Caco-2 (cell line): ENCODE data around the gene KRT20. TPM values are rescaled to one million over a fixed set of nuclear protein-coding genes. Genes with fewer than 3 reads are reported as not detected.

Experiments used
- BruUV-seq: library from RNA; stranded (reverse); fragments of 400-500 nt; replicated peaks from 2 replicates; lab custom pipeline; 2021; lab: Mats Ljungman, UMichigan
- CTCF ChIA-PET: fragments of 300-600 bp; sonication (Branson Sonifier 250); formaldehyde crosslinking; loops from one replicate; lab custom pipeline; 2022; ENCODE audit warnings: antibody characterized with exemption; lab: Charles Lee
- POLR2A ChIA-PET: fragments of 300-600 bp; sonication (Branson Sonifier 250); formaldehyde crosslinking; loops from one replicate; lab custom pipeline; 2022; ENCODE audit warnings: antibody characterized with exemption; lab: Charles Lee
- DNase-seq, 2 experiments: peaks; one replicate each; pipeline versions ENCODE4 v3.0.0 to v3.0.0-alpha.2; 2020 to 2022
- H3K27me3 ChIP-seq: replicated peaks from 2 replicates; pipeline ENCODE4 v1.6.0; 2011; ENCODE audit warnings: low read length; ENCODE audit not compliant: control insufficient read depth, insufficient read depth
- H3K36me3 ChIP-seq: 2 replicates; pipeline ENCODE4 v1.5.1; 2011; ENCODE audit warnings: low read length; ENCODE audit not compliant: control insufficient read depth, insufficient read depth
- H3K4me1 ChIP-seq: fragments of 250-450 bp; sonication (Bioruptor Pico); 2 replicates; pipeline ENCODE4 v1.5.1; 2020; ENCODE audit warnings: mild to moderate bottlenecking
- H3K4me3 ChIP-seq: 2 replicates; pipeline ENCODE4 v1.5.1; 2011; ENCODE audit warnings: low read depth, mild to moderate bottlenecking, control low read depth, low read length
- H3K9me3 ChIP-seq: fragments of 250-450 bp; sonication (Bioruptor Pico); 2 replicates; pipeline ENCODE4 v1.5.1; 2020; ENCODE audit warnings: mild to moderate bottlenecking, moderate library complexity
- H3K27ac Mint-ChIP-seq: one replicate; pipeline ENCODE4 v1.8.0; 2022; ENCODE audit warnings: mixed read lengths; ENCODE audit not compliant: unreplicated experiment
- H3K27me3 Mint-ChIP-seq: one replicate; pipeline ENCODE4 v1.8.0; 2022; ENCODE audit warnings: mixed read lengths; ENCODE audit not compliant: insufficient read depth, unreplicated experiment
- H3K36me3 Mint-ChIP-seq: one replicate; pipeline ENCODE4 v1.8.0; 2022; ENCODE audit warnings: mild to moderate bottlenecking, mixed read lengths; ENCODE audit not compliant: insufficient read depth, unreplicated experiment
- H3K4me1 Mint-ChIP-seq: one replicate; pipeline ENCODE4 v1.8.0; 2022; ENCODE audit warnings: low read depth, mixed read lengths; ENCODE audit not compliant: unreplicated experiment
- H3K4me3 Mint-ChIP-seq: one replicate; pipeline ENCODE4 v1.8.0; 2022; ENCODE audit warnings: mild to moderate bottlenecking, moderate library complexity, mixed read lengths; ENCODE audit not compliant: unreplicated experiment
- H3K9me3 Mint-ChIP-seq: one replicate; pipeline ENCODE4 v1.8.0; 2022; ENCODE audit warnings: mixed read lengths; ENCODE audit not compliant: unreplicated experiment
- CTCF ChIP-seq, 2 experiments: fragments of 200-600 bp in 1 of 2; IDR thresholded peaks; 1 replicate in 1 of 2; 2 replicates in 1 of 2; pipeline versions ENCODE4 v1.5.1 to v1.8.0; 2011 to 2022; ENCODE audit warnings: antibody characterized with exemption in 1 of 2, control low read depth in 1 of 2, inconsistent platforms in 1 of 2, low read depth in 1 of 2, low read length in 1 of 2, mild to moderate bottlenecking in 1 of 2, moderate library complexity in 1 of 2; ENCODE audit not compliant: insufficient read depth in 1 of 2, severe bottlenecking in 1 of 2, unreplicated experiment in 1 of 2
- intact Hi-C: fragments of 100-400 bp; cut with micrococcal nuclease; formaldehyde crosslinking; loops from one replicate; pipeline ENCODE4 v1.10.0; 2022; ENCODE audit not compliant: unreplicated experiment
- total RNA-seq: library from RNA; stranded (reverse); gene quantifications from 2 replicates; pipeline ENCODE4 v1.2.3, GENCODE V29; 2022

The KRT20 gene
- total RNA-seq, 1 experiment from 2014 or later: 1.0 TPM

GRCh38 chr17:40849723-40850122 is 35.3 kb downstream of the KRT20 start:
- Mint-ChIP-seq H3K4me1 (peaks cover 11% of the 10 kb centered on the region), H3K27ac (no peak overlapping the region), H3K36me3 (no peaks in the 10 kb centered on the region), H3K4me3 (no peak overlapping the region), H3K9me3 (no peaks in the 10 kb centered on the region), H3K27me3 (no peaks in the 10 kb centered on the region)
- CTCF ChIA-PET: no interaction called here
- POLR2A ChIA-PET: no interaction called here
- Histone ChIP-seq H3K36me3 (no peaks in the 10 kb centered on the region), H3K4me1 (peaks cover 13% of the 10 kb centered on the region; the same call in 1 of the 2 replicates), H3K9me3 (0 out of 2 replicates have a peak, but pooled peaks cover 4% of the 10 kb centered on the region), H3K4me3 (no peak overlapping the region), H3K27me3 (no peaks in the 10 kb centered on the region)
- intact Hi-C loops: loop anchor here (5.0 kb wide), 1 partner anchor 47 kb away; no protein-coding TSS in a partner anchor
- TF ChIP-seq CTCF (IDR thresholded peaks at IDR 0.05; ENCODE audit: insufficient read depth in 1 of 2, low read depth in 1 of 2, low read length in 1 of 2, severe bottlenecking in 1 of 2, unreplicated experiment in 1 of 2): no peak
- BruUV-seq: no TSS peak
- no peak for DNase-seq

GRCh38 chr17:40848583-40849235 is 36.3 kb downstream of the KRT20 start:
- Histone ChIP-seq H3K36me3 (no peaks in the 10 kb centered on the region), H3K9me3 (0 out of 2 replicates have a peak, but pooled peaks cover 4% of the 10 kb centered on the region), H3K4me3 (no peak overlapping the region), H3K27me3 (no peaks in the 10 kb centered on the region), H3K4me1 (peaks cover 6% of the 10 kb centered on the region; the same call in 1 of the 2 replicates)
- Mint-ChIP-seq H3K4me3 (no peak overlapping the region), H3K4me1 (peaks cover 4% of the 10 kb centered on the region), H3K27ac (no peak overlapping the region), H3K36me3 (no peaks in the 10 kb centered on the region), H3K9me3 (no peaks in the 10 kb centered on the region), H3K27me3 (no peaks in the 10 kb centered on the region)
- no TSS peak for BruUV-seq
- no peak for DNase-seq
- intact Hi-C loops: no loop called here
- ChIA-PET CTCF (no interaction called here), POLR2A (interaction anchor here (0.6 kb wide), 1 partner anchor 772 kb away, joined by 3 read pairs; no protein-coding TSS in a partner anchor)
- no peak for TF ChIP-seq CTCF (IDR thresholded peaks at IDR 0.05; ENCODE audit: insufficient read depth in 1 of 2, low read depth in 1 of 2, low read length in 1 of 2, severe bottlenecking in 1 of 2, unreplicated experiment in 1 of 2)

- BruUV-seq: no TSS peak
- intact Hi-C loops: no loop called here
- Mint-ChIP-seq H3K4me3 (no peak overlapping the region), H3K9me3 (no peaks in the 10 kb centered on the region), H3K4me1 (no peaks in the 10 kb centered on the region), H3K36me3 (no peaks in the 10 kb centered on the region), H3K27ac (no peak overlapping the region), H3K27me3 (no peaks in the 10 kb centered on the region)
- ChIA-PET CTCF (no interaction called here), POLR2A (no interaction called here)
- Histone ChIP-seq H3K36me3 (no peaks in the 10 kb centered on the region), H3K4me3 (no peak overlapping the region), H3K9me3 (0 out of 2 replicates have a peak, but pooled peaks cover 4% of the 10 kb centered on the region), H3K4me1 (peaks cover 6% of the 10 kb centered on the region; the same call in 1 of the 2 replicates), H3K27me3 (no peaks in the 10 kb centered on the region)
- DNase-seq: no peak
- no peak for TF ChIP-seq CTCF (IDR thresholded peaks at IDR 0.05; ENCODE audit: insufficient read depth in 1 of 2, low read depth in 1 of 2, low read length in 1 of 2, severe bottlenecking in 1 of 2, unreplicated experiment in 1 of 2)
These were observed 38.4 kb downstream of the KRT20 start for GRCh38 chr17:40846515-40847144.
